Hypothalamus (tissue), 51 donors: ENCODE measurements around the gene IL1RAPL1.
"Not testable (repeated sequence)": the region's sequence is repeated elsewhere in the genome, so short reads cannot be mapped to it uniquely, and the experiment has no call there.

ENCODE experiments used
- DNase-seq, 51 donors: peaks; one replicate each; lab custom pipeline; 2025; lab: John Stamatoyannopoulos, UW

Gene IL1RAPL1

GRCh38 chrX:29241809-29242208, 654.6 kb downstream of the IL1RAPL1 start:
- no peak for DNase-seq

- DNase-seq = no peak
Measured at GRCh38 chrX:29242856-29243255, 655.6 kb downstream of the IL1RAPL1 start.

- no peak for DNase-seq
Measured at GRCh38 chrX:29243942-29244341, 656.7 kb downstream of the IL1RAPL1 start.

GRCh38 chrX:29254515-29254914, 667.3 kb downstream of the IL1RAPL1 start:
- no peak for DNase-seq

GRCh38 chrX:29257521-29257920, 670.3 kb downstream of the IL1RAPL1 start:
- no peak for DNase-seq

- DNase-seq = no peak
Measured at GRCh38 chrX:29269390-29269789, 682.1 kb downstream of the IL1RAPL1 start.

GRCh38 chrX:29274517-29274916, 687.3 kb downstream of the IL1RAPL1 start:
- DNase-seq = no peak

GRCh38 chrX:29275928-29276327, 688.7 kb downstream of the IL1RAPL1 start:
- DNase-seq = no peak

- no peak for DNase-seq
Measured at GRCh38 chrX:29281078-29281742, 694.0 kb downstream of the IL1RAPL1 start.

- DNase-seq = no peak
Measured at GRCh38 chrX:29285664-29286063, 698.4 kb downstream of the IL1RAPL1 start.

- peak in 1 of 51 donors; percentile 0 for DNase-seq
Measured at GRCh38 chrX:29295987-29296680, 708.9 kb downstream of the IL1RAPL1 start.

- no peak for DNase-seq
Measured at GRCh38 chrX:29297171-29297800, 710.0 kb downstream of the IL1RAPL1 start.

- DNase-seq = no peak
Measured at GRCh38 chrX:29299684-29300083, 712.4 kb downstream of the IL1RAPL1 start.

- no peak for DNase-seq
Measured at GRCh38 chrX:29308726-29309125, 721.5 kb downstream of the IL1RAPL1 start.

- DNase-seq = no peak
Measured at GRCh38 chrX:29315931-29316330, 728.7 kb downstream of the IL1RAPL1 start.

GRCh38 chrX:29318012-29318411, 730.8 kb downstream of the IL1RAPL1 start:
- no peak for DNase-seq

- not testable (repeated sequence) for DNase-seq
Measured at GRCh38 chrX:29332429-29332828, 745.2 kb downstream of the IL1RAPL1 start.

- DNase-seq = not testable (repeated sequence)
Measured at GRCh38 chrX:29333091-29333490, 745.8 kb downstream of the IL1RAPL1 start.

GRCh38 chrX:29348288-29348687, 761.0 kb downstream of the IL1RAPL1 start:
- no peak for DNase-seq

GRCh38 chrX:29359276-29359675, 772.0 kb downstream of the IL1RAPL1 start:
- DNase-seq = no peak

- not testable (repeated sequence) for DNase-seq
Measured at GRCh38 chrX:29374765-29375164, 787.5 kb downstream of the IL1RAPL1 start.

- no peak for DNase-seq
Measured at GRCh38 chrX:29376584-29376983, 789.3 kb downstream of the IL1RAPL1 start.
